ENCODE measurements around the gene RAB7B.

The RAB7B gene

DNA sequence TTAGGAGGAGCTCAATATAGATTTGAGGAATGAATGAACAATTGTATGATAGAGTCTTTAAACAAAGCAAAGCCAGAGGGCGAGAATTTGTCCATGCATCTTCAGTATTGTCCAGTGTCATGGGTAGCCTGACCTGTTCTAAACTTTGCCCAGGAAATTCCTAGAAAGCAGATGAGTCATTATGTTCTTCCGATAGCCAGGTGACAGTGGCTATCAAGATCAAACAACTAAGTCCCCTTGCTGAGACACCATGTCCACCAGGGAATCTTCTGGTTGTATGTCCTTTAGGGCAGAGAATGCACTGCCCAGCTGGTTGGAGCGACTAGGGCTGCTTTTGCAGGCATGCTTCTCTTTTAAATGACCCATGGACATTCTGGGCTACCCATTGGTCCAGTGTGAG lies 58.1 kb downstream of the RAB7B start:
- no peak for DNase-seq

DNA sequence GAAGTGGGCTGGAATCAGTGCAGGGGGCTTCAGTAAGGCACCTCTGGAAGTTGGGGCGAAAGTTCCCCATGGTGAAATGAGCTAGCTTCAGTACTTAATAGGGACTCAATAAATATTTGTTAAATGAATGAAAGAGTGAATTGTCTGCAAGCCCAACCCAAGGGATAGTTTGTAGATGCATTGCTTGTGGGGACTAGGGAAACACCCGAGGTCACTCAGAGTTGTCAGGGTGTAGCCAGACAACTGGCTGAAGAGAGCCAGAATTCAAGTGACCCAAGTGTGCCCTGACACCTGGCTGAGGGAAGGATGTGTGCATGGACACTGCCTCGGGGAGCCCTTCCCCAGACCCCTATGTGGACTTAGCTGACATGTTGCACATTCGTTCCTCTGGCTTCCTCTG lies 58.7 kb downstream of the RAB7B start:
- DNase-seq: no peak

DNA sequence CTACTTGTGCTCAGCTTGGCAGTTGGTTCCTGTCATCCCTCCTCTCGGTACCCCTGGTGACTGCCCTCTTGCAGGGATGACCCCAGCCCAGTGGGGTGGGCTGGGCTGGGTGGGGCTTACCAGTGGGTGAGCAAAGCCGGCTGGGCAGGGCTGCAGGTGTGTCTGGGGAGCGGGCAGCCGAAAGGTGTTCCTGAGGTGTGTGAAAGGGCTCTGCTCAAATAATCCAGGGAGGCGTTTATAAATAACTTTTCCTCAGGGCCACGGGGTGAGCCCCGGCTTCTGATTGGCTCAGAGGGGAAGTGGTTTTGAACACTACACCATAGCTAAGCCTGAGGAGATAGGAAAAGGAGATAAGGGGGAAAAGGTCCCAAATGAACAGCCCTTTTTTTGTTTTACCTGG lies 60.0 kb downstream of the RAB7B start, which contains the start of gene SLC26A9:
Gene SLC26A9, minus strand, starts transcription at position 212 of the 400 bp plus-strand sequence. CDS start 7,636 bp downstream, outside the sequence.
- no peak for DNase-seq

DNA sequence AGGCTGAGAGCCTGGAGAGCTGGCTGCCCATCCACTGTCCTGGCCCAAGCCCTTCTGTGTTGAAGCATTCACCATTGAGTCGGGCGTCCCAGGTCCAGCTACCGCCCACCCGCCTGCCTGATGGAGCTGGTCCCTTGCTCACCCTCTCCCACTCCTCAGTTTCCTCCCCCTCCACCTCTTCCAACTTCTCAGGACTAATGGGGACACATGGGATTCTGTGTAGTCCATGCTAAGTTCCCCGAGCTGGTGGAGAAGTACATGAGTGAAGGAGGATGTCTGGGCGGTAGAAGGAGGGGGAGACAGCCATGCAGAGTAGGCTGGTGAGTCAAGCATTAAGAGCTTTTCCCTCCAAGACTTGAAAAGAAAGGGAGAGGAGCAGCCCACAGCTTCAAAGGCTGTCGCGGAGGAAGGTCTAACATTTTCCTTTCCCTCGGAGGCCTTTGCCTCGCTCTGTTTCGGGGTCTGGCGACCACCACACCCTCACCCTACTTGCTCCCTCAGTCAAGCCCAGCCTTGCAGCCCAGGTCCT lies 60.5 kb downstream of the RAB7B start:
- DNase-seq: no peak

DNA sequence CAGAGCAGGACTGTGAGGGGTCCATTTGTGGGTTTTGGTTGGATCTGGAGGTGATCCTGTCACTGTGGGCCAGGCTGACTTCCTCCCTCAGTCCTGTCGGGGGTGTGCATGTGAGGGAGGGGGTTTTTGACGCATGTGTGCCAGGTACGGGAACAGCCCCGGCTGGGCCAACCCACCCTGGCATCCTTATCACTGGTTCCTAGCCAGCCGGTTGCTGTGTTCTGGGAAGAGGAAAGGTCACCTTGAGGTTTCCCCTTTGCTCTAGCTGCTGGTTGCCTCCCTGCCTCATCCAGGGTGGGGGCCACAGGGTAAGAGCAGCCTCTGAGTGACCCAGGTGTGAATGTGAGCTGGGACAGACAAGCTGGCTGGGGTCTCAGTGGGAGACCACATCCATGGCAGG lies 62.5 kb downstream of the RAB7B start:
- no peak for DNase-seq

DNA sequence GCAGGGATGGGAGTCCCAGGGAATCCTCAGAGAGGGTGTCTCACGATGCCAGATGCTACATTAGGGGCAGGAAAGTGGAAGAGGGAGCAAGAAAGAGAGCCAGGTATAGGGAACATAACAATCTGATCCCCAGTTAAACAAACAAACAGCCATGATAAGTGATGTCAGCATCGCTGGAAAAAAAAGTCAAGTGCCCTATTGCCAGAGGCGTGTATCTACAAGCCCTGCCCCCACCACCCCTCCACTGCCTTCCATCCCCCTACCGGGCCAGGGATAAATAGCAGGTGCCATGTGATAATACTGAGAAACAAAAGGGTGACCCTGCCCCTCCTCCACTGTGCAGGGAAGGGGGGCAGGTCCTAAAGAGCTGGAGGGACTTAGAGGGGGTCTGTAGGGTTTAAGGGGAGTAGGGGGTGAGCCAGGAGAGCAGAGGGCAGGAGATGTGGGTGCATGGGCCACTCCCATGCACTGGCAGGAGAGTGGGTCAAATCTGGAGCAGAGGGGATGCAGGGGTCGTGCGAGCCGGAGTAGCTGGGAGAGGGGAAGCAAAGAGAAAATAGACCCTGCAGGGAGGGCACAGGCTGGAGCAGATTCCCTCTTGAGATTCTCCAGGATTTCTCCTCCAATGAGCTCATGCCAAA lies 63.4 kb downstream of the RAB7B start:
- DNase-seq: no peak

DNA sequence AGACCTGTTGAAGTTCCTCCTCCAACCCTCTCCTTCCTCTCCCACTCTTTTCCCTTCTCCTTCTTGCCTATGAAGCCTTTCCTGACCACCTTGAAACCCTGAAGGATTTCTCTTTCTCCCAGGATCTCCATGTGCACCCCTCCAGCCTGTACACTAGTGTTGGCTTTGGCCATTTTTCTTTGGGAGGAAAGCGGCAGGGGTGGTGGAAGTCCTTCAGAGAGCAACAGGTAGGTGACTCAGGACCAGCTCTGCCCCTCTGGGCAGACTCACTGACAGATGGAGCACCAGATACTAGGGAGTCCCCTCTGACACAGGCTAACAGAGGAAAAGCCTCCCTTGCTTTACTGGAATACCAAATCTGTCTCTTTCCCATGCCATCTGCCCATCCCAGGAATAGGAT lies 64.5 kb downstream of the RAB7B start:
- no peak for DNase-seq

DNA sequence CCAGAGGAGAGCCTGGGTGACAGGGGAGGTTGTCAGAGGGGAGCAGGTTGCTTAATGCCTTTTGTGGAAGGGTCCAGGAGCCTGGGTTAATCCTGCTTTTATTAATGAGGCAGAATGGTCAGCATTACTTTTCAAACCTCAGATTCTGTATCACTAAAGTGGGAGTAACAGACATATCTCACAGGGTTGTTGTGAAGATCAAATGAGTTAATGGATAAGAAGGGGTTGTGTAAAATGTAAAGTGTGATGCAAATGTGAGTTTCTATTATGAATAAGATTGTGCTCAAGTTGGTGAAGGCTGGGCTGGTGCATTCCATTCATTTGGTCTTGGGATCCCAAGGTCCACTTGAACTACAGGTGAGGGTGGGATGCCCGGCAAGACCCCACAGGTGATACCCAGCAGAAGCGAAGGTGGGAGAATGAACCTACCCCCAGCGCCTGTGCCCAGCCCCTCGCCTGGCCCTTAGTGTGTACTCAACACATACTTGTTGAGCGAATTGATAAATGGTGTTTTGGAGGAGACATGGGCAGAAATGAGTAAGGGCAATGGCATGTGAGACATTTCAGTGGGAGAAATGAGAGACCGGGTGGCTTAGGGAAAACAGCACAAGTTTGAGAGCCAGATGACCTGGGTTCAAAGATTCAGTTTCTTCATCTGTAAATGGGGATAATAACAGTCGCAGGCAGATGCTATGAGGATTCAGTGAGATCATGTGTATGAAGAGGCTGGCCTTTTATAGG lies 66.2 kb downstream of the RAB7B start:
- DNase-seq: no peak

DNA sequence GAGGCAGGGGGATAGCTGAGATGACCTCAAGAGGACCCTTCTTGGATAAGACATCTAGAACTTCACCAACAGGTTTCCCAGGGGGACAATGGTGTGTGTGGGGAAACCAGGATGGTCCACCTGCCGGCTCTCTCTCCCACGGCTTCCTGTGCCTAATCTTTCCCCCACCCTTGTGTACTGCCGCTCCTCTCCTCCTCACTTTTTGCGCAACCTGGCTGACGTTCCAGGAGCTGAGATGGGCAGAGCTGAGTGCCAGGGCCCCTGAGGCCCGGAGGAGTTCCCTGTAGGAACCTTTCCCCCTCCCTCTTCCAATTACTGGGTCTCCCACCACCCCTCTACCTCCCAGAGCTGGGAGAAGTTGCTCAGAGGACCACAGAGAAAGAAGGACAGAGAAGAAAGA lies 66.9 kb downstream of the RAB7B start:
- DNase-seq: no peak

DNA sequence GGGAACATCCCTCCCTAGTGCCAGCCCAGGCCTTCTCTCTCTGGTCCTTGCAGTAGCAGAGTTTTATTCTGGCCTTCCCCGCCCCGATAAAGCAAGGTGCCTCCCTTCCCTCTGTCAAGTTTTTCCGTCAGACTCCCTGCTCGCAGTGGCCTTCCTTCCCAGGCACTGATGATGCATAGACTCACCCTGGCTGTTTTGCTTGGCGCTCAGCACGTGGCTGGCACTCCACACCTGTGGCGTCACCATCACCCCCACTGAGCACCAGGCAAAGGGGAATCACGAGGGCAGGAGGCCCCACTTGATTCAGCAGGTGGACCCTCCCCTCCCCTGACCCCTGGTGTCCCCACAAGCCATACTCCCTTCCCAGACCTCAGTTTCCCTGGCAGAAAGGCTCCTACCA lies 67.3 kb downstream of the RAB7B start:
- no peak for DNase-seq

DNA sequence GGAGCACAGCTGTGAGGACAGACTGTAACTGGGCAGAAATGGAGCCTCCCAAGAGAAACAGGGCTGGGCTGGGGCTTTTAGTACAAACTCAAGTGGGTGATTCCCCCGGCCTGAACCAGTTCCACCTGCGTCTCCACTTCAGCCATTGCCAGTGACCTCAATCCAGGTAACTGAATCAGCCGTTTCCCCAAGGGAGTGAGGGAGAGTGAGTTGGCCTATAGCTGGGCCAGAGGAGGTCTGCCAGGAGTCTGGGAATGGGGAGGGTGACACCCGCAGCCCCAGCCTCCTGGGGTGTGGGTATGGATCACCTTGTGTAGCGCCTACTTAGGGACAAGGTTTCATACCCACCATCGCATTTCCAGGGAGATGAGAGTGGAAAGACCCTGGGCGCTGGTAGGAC lies 68.4 kb downstream of the RAB7B start:
- DNase-seq: no peak

DNA sequence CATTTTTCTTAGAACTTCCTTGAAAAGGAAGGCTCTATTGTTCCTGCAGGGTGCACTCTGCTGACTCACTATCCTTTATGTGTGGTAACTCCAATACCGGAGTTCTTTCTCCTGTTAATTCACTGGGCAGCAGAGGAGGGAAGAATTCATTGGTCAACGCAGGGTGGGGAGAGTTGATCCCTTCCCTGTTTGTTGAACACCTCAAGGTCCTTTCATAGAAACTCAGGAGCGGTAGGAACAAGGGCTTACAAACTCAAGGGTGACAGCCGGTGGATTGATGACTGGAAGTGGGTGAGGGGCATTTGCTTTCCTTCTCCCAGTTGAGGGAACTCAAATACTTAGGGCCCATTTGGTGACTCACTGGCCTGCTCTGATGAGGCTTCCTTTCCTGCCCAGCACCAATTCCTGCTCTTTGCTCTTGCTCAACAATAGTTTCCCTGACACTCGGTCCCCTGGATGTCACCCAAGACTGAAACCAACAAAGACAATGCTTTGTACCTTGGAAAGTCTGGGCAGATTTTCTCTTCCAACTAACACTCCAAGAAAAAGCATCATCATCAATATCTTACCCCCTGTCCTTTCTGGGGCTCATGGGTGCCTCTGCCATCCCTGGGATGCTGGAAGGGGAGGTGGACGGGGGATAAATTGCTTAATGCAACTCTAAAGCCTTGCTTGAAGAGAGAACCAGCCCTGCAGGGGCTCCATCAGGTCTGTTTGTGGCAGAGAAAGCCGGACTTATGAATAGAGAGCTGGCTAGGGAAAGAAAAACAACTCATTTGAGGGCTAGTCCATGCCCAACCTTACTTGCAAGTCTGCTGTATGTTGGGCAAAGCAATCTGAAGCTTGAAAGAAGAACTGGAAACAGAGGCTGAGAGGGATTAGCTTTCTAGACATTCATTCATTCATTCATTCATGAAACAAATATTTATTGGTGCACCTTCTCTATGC lies 69.2 kb downstream of the RAB7B start:
- no peak for DNase-seq

DNA sequence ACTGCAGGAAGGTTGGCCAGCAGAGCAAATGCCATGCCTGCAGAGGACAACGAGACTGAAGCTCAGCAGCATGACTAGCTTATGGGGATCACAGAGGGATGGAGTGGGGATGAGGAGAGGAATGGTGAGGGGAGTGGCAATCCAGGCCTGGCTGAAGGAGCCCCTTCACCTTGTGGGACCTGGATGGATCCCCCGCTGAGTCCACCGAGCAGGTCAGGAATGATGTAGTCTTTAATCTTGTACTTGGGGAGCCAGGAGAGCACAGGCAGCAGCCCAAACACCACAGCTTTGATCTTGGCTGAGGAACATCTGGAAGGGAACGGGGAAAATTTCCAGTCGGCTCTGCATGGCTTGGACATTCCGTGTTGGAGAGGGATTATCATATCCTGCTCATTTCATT lies 70.4 kb downstream of the RAB7B start:
- no peak for DNase-seq

DNA sequence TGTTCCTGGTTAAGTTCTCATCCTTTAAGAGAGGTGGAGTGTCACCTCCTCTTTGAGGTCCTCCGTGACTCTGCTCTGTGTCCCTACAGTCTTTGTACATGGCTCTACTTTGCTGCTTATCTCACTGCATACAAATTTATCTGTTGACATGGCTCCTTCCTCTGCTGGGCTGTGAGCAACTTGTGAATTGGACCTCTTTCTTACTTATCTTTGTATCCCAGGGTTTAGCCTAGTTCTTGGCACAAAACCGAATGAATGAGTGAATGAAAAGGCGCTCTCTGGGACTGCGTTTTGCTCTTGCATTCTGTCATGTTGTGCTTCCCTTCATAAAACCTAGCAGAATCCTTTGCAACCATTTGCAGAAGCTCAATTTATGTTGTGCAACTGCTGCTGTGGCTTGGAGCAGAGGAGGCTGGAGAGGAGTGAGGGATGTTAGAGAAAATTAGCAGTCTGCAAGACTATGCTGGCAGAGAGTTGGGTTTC lies 72.4 kb downstream of the RAB7B start:
- no peak for DNase-seq

DNA sequence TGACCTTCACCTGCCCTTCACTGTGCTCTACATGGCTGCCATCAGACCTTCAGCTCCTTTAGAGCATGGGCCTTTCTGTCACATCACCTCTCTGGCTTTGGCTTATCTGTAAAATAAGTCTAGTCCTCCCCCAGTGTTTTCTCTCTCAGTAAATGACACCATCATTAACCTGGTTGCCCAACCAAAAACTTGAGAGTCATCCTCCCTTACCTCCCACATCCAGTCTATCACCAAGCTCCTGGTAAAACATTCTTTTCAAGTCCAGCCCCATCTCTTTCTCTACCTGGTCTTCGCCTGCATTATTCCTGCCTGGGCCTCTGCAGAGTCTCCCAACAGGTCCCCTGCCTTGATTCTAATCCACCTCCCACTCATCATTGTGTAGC lies 73.0 kb downstream of the RAB7B start:
- no peak for DNase-seq

DNA sequence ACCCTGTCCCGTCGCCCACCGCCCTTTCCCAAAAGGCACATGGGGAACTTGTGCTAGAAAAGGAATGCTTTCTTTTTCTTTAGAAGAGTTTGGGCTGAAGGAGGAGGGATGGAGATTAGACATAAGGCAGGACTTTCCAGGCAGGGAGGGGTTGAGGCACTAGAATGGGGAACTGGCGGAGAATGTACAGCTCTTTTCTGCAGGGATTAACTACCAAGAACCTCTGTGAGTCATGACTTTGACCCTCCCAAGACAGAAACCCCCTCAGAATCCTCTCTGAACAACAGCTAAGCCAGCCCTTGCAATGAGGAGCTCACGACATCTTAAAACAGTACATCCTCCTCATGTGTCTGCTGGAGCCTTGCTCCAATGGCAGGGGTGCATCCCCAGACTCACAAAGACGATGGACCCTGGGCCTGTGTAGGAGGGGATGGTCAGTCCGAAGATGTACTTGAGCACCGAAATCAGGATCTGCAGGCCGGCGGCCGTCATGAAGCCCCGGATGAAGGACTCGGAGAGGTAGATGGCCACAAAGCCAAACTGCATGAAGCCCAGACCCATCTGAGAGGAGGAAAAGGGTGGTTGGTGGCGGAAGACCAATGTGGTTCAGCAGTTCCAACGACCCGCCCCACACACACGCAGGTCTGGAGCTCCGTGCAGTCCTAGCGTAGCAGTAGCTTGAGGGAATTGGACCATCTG lies 73.5 kb downstream of the RAB7B start:
- DNase-seq: no peak

DNA sequence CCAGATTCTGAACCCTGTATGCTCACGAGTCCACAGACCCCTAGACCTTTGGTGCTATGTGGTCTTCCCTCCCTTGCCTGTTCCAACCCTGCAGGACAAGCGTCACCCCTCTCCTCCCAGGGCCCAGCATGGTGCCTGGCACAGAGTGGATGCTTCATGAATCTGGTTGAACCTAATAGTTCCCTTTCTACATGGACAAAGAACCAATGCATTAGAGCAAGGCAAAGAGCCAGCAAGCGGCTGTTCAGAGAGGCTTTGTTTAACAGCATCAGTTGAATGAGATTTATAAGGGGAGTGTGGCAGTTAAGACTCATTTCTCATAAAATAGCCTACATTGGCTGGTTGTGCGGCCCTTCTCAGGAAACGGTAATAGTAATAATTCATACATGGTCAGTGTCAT lies 74.9 kb downstream of the RAB7B start:
- no peak for DNase-seq

DNA sequence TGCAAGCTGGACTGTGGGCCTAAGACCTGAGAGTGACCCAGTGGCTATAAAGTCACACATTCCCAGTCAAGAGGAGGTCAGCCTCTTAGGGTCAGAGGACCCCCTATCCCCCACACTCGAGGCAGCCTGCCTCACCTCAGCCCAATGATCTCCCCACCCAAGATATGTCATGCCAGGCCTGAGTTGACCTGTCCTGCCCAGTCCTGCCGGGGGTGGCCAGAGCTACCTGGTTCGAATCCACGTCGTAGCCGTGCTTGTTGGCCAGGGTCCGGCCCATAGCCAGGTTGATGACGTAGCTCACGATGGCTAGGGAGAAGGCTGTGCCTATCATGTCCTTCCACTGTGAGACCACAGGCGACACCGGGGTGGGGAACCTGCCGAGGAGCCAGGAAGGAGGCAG lies 75.5 kb downstream of the RAB7B start:
- DNase-seq: no peak

DNA sequence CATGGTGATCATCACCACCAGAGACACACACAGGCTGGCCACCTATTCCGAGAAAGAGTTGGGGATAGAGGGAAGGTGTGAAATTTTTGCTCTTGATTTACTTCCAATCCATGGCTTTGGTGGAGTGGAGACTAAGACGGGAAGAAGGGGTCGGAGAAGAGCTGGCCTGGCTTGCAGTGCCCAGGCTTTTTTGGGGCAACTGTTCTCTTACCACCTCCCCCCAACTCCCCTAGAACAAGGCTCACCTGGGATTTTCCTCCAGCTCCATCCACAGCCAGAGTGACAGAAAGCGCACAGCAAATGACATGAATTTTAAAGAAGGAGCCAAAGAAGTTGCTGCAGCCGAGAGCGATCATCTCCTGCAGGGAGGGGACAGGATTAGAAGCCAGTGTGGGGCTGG lies 75.9 kb downstream of the RAB7B start:
- no peak for DNase-seq
